ENCODE results near the gene ST8SIA2.

DNA sequence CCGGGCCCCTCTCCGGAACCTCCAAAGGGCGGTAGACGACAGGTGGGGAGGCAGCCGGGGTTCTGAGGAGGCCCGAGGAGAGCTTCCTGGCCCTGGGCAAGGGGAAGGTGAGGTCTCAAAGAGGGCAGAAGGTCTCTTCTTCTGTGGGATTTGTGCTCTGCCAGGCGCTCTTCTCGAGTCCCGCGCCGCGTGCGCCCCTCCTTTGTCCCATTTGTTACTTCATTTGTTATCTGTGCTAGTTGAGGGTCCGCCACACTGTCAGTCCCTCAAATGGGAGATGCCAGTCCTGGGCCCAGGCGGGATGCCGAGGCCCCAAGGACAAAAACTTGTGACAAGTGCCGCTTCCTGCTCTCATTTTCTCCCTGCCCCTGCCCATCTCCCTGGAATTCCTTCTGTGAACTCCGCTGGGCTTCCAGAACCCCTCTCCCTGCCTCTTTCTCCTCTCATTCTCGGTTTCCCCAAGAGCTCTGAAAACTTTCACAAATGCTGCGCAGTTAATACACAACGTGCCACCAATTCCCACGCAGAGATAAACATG is 1.5 kb downstream of the ST8SIA2 start:
- TF ChIP-seq, protein P1, sequence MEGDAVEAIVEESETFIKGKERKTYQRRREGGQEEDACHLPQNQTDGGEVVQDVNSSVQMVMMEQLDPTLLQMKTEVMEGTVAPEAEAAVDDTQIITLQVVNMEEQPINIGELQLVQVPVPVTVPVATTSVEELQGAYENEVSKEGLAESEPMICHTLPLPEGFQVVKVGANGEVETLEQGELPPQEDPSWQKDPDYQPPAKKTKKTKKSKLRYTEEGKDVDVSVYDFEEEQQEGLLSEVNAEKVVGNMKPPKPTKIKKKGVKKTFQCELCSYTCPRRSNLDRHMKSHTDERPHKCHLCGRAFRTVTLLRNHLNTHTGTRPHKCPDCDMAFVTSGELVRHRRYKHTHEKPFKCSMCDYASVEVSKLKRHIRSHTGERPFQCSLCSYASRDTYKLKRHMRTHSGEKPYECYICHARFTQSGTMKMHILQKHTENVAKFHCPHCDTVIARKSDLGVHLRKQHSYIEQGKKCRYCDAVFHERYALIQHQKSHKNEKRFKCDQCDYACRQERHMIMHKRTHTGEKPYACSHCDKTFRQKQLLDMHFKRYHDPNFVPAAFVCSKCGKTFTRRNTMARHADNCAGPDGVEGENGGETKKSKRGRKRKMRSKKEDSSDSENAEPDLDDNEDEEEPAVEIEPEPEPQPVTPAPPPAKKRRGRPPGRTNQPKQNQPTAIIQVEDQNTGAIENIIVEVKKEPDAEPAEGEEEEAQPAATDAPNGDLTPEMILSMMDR (conservative IDR thresholded peaks at IDR 0.05; ENCODE audit: low read depth, low read length): no peak
- peak; percentile 4 for TF ChIP-seq EZH2 (IDR thresholded peaks at IDR 0.05; ENCODE audit: borderline replicate concordance, low read depth, low read length, poor library complexity, severe bottlenecking)

Measured in A673 (cell line).